ENCODE results near the gene ASTN1. TPM values are rescaled to one million over a fixed set of nuclear protein-coding genes. Genes with fewer than 3 reads are reported as not detected.

ASTN1 gene
- polyA plus RNA-seq, 1 experiment, result 0.09 TPM

- no peaks in the 10 kb centered on the region for H3K27me3 ChIP-seq (ENCODE audit: control insufficient read depth, insufficient read depth, low read length)
- TF ChIP-seq, protein P1, sequence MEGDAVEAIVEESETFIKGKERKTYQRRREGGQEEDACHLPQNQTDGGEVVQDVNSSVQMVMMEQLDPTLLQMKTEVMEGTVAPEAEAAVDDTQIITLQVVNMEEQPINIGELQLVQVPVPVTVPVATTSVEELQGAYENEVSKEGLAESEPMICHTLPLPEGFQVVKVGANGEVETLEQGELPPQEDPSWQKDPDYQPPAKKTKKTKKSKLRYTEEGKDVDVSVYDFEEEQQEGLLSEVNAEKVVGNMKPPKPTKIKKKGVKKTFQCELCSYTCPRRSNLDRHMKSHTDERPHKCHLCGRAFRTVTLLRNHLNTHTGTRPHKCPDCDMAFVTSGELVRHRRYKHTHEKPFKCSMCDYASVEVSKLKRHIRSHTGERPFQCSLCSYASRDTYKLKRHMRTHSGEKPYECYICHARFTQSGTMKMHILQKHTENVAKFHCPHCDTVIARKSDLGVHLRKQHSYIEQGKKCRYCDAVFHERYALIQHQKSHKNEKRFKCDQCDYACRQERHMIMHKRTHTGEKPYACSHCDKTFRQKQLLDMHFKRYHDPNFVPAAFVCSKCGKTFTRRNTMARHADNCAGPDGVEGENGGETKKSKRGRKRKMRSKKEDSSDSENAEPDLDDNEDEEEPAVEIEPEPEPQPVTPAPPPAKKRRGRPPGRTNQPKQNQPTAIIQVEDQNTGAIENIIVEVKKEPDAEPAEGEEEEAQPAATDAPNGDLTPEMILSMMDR (IDR thresholded peaks at IDR 0.05; ENCODE audit: low read depth, low read length), result no peak
- no peaks in the 10 kb centered on the region for H3K9me3 ChIP-seq (ENCODE audit: control insufficient read depth, insufficient read depth, low read length)
- CTCF ChIA-PET, result no interaction called here
- POLR2A ChIA-PET, result no interaction called here
- H3K4me3 ChIP-seq (ENCODE audit: low read depth, low read length), result no peak overlapping the region
- H3K27ac ChIP-seq (ENCODE audit: low read depth, low read length), result no peak overlapping the region
- DNase-seq (ENCODE audit: low read depth, low spot score), result no peak
These were observed 99.1 kb downstream of the ASTN1 start for GRCh38 chr1:177065430-177065829.

- TF ChIP-seq, protein P1 (IDR thresholded peaks at IDR 0.05; ENCODE audit: low read depth, low read length), result no peak
- H3K9me3 ChIP-seq (ENCODE audit: control insufficient read depth, insufficient read depth, low read length), result no peaks in the 10 kb centered on the region
- ChIA-PET POLR2A (no interaction called here), CTCF (no interaction called here)
- no peaks in the 10 kb centered on the region for H3K27me3 ChIP-seq (ENCODE audit: control insufficient read depth, insufficient read depth, low read length)
- no peak overlapping the region for H3K4me3 ChIP-seq (ENCODE audit: low read depth, low read length)
- no peak overlapping the region for H3K27ac ChIP-seq (ENCODE audit: low read depth, low read length)
- no peak for DNase-seq (ENCODE audit: low read depth, low spot score)
These were observed 100.9 kb downstream of the ASTN1 start for GRCh38 chr1:177063648-177064047.

DNA sequence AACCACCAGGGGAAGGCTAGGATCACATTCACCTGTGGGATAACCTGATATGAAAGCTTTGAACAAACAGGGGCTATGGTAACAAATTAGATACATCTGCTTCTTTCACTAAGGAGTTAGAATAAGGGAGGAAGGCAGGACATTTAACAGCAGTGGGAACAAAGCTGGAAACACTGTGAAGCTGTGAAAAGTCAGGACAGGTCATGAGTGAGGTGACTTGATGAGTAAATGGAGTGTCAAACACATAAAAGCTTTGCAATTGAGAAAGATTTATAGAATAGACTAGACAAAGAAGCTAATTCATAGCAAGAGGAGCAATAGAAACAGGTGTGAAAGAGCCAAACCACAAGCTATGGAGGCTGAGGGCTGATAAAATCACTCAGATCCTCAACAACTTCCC, 110.0 kb downstream of the ASTN1 start:
- H3K9me3 ChIP-seq (ENCODE audit: control insufficient read depth, insufficient read depth, low read length), result no peaks in the 10 kb centered on the region
- no peak overlapping the region for H3K4me3 ChIP-seq (ENCODE audit: low read depth, low read length)
- ChIA-PET POLR2A (no interaction called here), CTCF (no interaction called here)
- TF ChIP-seq, protein P1 (IDR thresholded peaks at IDR 0.05; ENCODE audit: low read depth, low read length), result no peak
- no peak overlapping the region for H3K27ac ChIP-seq (ENCODE audit: low read depth, low read length)
- no peaks in the 10 kb centered on the region for H3K27me3 ChIP-seq (ENCODE audit: control insufficient read depth, insufficient read depth, low read length)
- no peak for DNase-seq (ENCODE audit: low read depth, low spot score)

GRCh38 chr1:177053648-177054047, 110.9 kb downstream of the ASTN1 start:
- ChIA-PET CTCF (no interaction called here), POLR2A (no interaction called here)
- Histone ChIP-seq H3K27me3 (ENCODE audit: control insufficient read depth, insufficient read depth, low read length) (no peaks in the 10 kb centered on the region), H3K9me3 (ENCODE audit: control insufficient read depth, insufficient read depth, low read length) (no peaks in the 10 kb centered on the region), H3K27ac (ENCODE audit: low read depth, low read length) (no peak overlapping the region), H3K4me3 (ENCODE audit: low read depth, low read length) (no peak overlapping the region)
- DNase-seq (ENCODE audit: low read depth, low spot score), result no peak
- TF ChIP-seq, protein P1 (IDR thresholded peaks at IDR 0.05; ENCODE audit: low read depth, low read length), result no peak

- ChIA-PET POLR2A (no interaction called here), CTCF (no interaction called here)
- Histone ChIP-seq H3K4me3 (ENCODE audit: low read depth, low read length) (no peak overlapping the region), H3K27ac (ENCODE audit: low read depth, low read length) (no peak overlapping the region), H3K27me3 (ENCODE audit: control insufficient read depth, insufficient read depth, low read length) (no peaks in the 10 kb centered on the region), H3K9me3 (ENCODE audit: control insufficient read depth, insufficient read depth, low read length) (no peaks in the 10 kb centered on the region)
- TF ChIP-seq, protein P1 (IDR thresholded peaks at IDR 0.05; ENCODE audit: low read depth, low read length), result no peak
- DNase-seq (ENCODE audit: low read depth, low spot score), result no peak
These were observed 116.0 kb downstream of the ASTN1 start for GRCh38 chr1:177048314-177049069.

All from AG04450 (cell line).